GM12874 (cell line): ENCODE data around the gene DLGAP1.

Experiments
- CTCF ChIP-seq: IDR thresholded peaks from 2 replicates; pipeline ENCODE4 v1.5.1; 2011; ENCODE audit warnings: low read depth, mild to moderate bottlenecking, control low read depth, low read length, moderate library complexity; ENCODE audit not compliant: insufficient read depth

The DLGAP1 gene

GRCh38 chr18:4284528-4284927 is 170.6 kb downstream of the DLGAP1 start:
- no peak for TF ChIP-seq CTCF

- TF ChIP-seq CTCF: no peak
Measured at GRCh38 chr18:4283746-4284291, 171.3 kb downstream of the DLGAP1 start.

- TF ChIP-seq CTCF: no peak
Measured at GRCh38 chr18:4282954-4283353, 172.2 kb downstream of the DLGAP1 start.

GRCh38 chr18:4276953-4277585 is 178.0 kb downstream of the DLGAP1 start:
- TF ChIP-seq CTCF: no peak

GRCh38 chr18:4271952-4272351 is 183.2 kb downstream of the DLGAP1 start:
- no peak for TF ChIP-seq CTCF

- TF ChIP-seq CTCF: no peak
Measured at GRCh38 chr18:4270988-4271387, 184.1 kb downstream of the DLGAP1 start.

- TF ChIP-seq CTCF: no peak
Measured at GRCh38 chr18:4270016-4270415, 185.1 kb downstream of the DLGAP1 start.
